ENCODE data around the gene TAB2. TPM values are rescaled to one million over a fixed set of nuclear protein-coding genes. Genes with fewer than 3 reads are reported as not detected.
A peak's percentile ranks its signal among the peaks of the same experiment; 100 is the strongest.

TAB2 gene
- polyA plus RNA-seq, 3 donors, result 3.1 to 32.0 (median 6.0) TPM

GRCh38 chr6:149271348-149272340 lies 45.9 kb upstream of the TAB2 start:
- Histone ChIP-seq H3K4me1 (ENCODE audit: control insufficient read depth in 1 of 2, insufficient read depth in 2 of 2, low read length in 2 of 2) (peaks cover 85 to 92% of the 10 kb centered on the region in 2 donors), H3K4me3 (replicated peaks in 1 of 3; ENCODE audit: low read depth in 2 of 3, low read length in 3 of 3) (peak overlapping the region in 2 of 3 experiments; percentile 12 to 61), H2AFZ (ENCODE audit: insufficient read depth, low read depth, low read length, poor library complexity, severe bottlenecking) (peak overlapping the region; percentile 16), H3K27me3 (ENCODE audit: control insufficient read depth in 2 of 2, insufficient read depth in 2 of 2, low read length in 2 of 2) (no peaks in the 10 kb centered on the region), H3K36me3 (replicated peaks in 1 of 2; ENCODE audit: control insufficient read depth in 1 of 2, insufficient read depth in 2 of 2, low read length in 2 of 2) (no peaks in the 10 kb centered on the region), H3K79me2 (ENCODE audit: insufficient read depth, low read length) (peaks cover 3% of the 10 kb centered on the region), H3K4me2 (replicated peaks; ENCODE audit: extremely low read depth, low read length, poor library complexity, severe bottlenecking) (peak overlapping the region; percentile 70), H3K9me3 (replicated peaks in 1 of 2; ENCODE audit: control insufficient read depth in 1 of 2, insufficient read depth in 1 of 2, low read length in 2 of 2) (no peaks in the 10 kb centered on the region), H4K20me1 (ENCODE audit: insufficient read depth, low read length) (no peaks in the 10 kb centered on the region), H3K27ac (ENCODE audit: low read depth in 1 of 2, low read length in 2 of 2) (peak overlapping the region; percentile 60 to 91), H3K9ac (ENCODE audit: insufficient read depth, low read length, poor library complexity, severe bottlenecking) (peak overlapping the region; percentile 52)
- WGBS (ENCODE audit: insufficient coverage), result no CpG with 5 or more reads among the region's 8 CpGs
- Mint-ChIP-seq H3K27ac (peak overlapping the region; percentile 96 to 99 (median 98)), H3K4me3 (peak overlapping the region; percentile 56 to 80), H3K9me3 (peaks cover 0 to 3% (median 0%) of the 10 kb centered on the region in 7 donors), H3K36me3 (peaks cover 3 to 4% of the 10 kb centered on the region in 2 donors), H3K4me1 (peaks cover 81% of the 10 kb centered on the region), H3K27me3 (ENCODE audit: low read depth in 3 of 3) (peaks cover 0 to 3% (median 0%) of the 10 kb centered on the region in 3 donors)
- TF ChIP-seq, protein P1, sequence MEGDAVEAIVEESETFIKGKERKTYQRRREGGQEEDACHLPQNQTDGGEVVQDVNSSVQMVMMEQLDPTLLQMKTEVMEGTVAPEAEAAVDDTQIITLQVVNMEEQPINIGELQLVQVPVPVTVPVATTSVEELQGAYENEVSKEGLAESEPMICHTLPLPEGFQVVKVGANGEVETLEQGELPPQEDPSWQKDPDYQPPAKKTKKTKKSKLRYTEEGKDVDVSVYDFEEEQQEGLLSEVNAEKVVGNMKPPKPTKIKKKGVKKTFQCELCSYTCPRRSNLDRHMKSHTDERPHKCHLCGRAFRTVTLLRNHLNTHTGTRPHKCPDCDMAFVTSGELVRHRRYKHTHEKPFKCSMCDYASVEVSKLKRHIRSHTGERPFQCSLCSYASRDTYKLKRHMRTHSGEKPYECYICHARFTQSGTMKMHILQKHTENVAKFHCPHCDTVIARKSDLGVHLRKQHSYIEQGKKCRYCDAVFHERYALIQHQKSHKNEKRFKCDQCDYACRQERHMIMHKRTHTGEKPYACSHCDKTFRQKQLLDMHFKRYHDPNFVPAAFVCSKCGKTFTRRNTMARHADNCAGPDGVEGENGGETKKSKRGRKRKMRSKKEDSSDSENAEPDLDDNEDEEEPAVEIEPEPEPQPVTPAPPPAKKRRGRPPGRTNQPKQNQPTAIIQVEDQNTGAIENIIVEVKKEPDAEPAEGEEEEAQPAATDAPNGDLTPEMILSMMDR (IDR thresholded peaks at IDR 0.05), result no peak
- DNase-seq, result peak; percentile 83 to 92 (median 86)
- intact Hi-C loops (cut with micrococcal nuclease), result loop anchor here in 1 of 2 donors (2.0 to 5.0 kb wide), 3 partner anchors 13 to 46 kb away; partner anchors contain the start of gene TAB2

DNA sequence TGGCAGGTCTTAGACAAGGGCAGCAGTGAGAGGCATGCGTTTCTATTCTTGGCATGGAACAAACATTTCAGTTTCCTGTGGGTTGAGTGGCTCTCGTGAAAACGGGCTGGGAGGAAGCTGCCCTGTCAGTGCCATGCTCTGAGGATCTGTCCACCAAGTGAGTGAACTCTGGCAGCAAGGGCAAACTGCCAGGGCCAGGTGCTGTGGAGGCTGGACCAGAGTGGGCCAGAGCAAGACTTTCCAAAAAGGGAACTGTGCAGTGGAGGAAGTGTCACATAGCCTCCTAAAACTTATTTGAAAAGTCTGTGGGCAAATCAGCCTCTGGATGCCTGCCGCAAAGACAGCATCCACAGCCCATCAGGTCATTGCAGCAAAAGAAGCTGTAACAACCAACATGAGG lies 44.2 kb upstream of the TAB2 start:
- peaks cover 3% of the 10 kb centered on the region for H3K79me2 ChIP-seq (ENCODE audit: insufficient read depth, low read length)
- peak overlapping the region in 1 of 3 experiments; percentile 61 for H3K4me3 ChIP-seq (replicated peaks in 1 of 3; ENCODE audit: low read depth in 2 of 3, low read length in 3 of 3)
- H3K9ac ChIP-seq (ENCODE audit: insufficient read depth, low read length, poor library complexity, severe bottlenecking), result no peak overlapping the region
- Mint-ChIP-seq H3K36me3 (peaks cover 3 to 4% of the 10 kb centered on the region in 2 donors), H3K4me3 (peak overlapping the region; percentile 19 to 40), H3K4me1 (peaks cover 68% of the 10 kb centered on the region), H3K27me3 (ENCODE audit: low read depth in 3 of 3) (peaks cover 0 to 3% (median 0%) of the 10 kb centered on the region in 3 donors), H3K27ac (peak overlapping the region; percentile 94 to 99 (median 98)), H3K9me3 (peaks cover 0 to 3% (median 0%) of the 10 kb centered on the region in 7 donors)
- no peaks in the 10 kb centered on the region for H4K20me1 ChIP-seq (ENCODE audit: insufficient read depth, low read length)
- H3K27ac ChIP-seq (ENCODE audit: low read depth in 1 of 2, low read length in 2 of 2), result peak overlapping the region; percentile 60 to 91
- 0% methylated on average over 3 of the region's 4 CpGs for WGBS (ENCODE audit: insufficient coverage)
- peaks cover 69 to 80% of the 10 kb centered on the region in 2 donors for H3K4me1 ChIP-seq (ENCODE audit: control insufficient read depth in 1 of 2, insufficient read depth in 2 of 2, low read length in 2 of 2)
- TF ChIP-seq, protein P1 (IDR thresholded peaks at IDR 0.05), result no peak
- H3K4me2 ChIP-seq (replicated peaks; ENCODE audit: extremely low read depth, low read length, poor library complexity, severe bottlenecking), result peak overlapping the region; percentile 17
- no peaks in the 10 kb centered on the region for H3K27me3 ChIP-seq (ENCODE audit: control insufficient read depth in 2 of 2, insufficient read depth in 2 of 2, low read length in 2 of 2)
- intact Hi-C loops (cut with micrococcal nuclease), result loop anchor here in 1 of 2 donors (2.0 to 5.0 kb wide), 3 partner anchors 15 to 44 kb away; partner anchors contain the start of gene TAB2
- no peaks in the 10 kb centered on the region for H3K36me3 ChIP-seq (replicated peaks in 1 of 2; ENCODE audit: control insufficient read depth in 1 of 2, insufficient read depth in 2 of 2, low read length in 2 of 2)
- H3K9me3 ChIP-seq (replicated peaks in 1 of 2; ENCODE audit: control insufficient read depth in 1 of 2, insufficient read depth in 1 of 2, low read length in 2 of 2), result no peaks in the 10 kb centered on the region
- peak; percentile 28 to 55 (median 44) for DNase-seq
- H2AFZ ChIP-seq (ENCODE audit: insufficient read depth, low read depth, low read length, poor library complexity, severe bottlenecking), result peak overlapping the region; percentile 33
